Liver (tissue), 2 donors: ENCODE measurements around the gene IRAK1.

Experiments used
- SP1 ChIP-seq: IDR thresholded peaks from 2 replicates; pipeline ENCODE4 v1.6.1; 2018; ENCODE audit warnings: antibody characterized with exemption, mild to moderate bottlenecking
- TAF1 ChIP-seq: conservative IDR thresholded peaks from 2 replicates; pipeline ENCODE4 v1.6.1; 2016; ENCODE audit warnings: antibody characterized with exemption, mild to moderate bottlenecking
- YY1 ChIP-seq: IDR thresholded peaks from 2 replicates; pipeline ENCODE4 v1.6.1; 2016; ENCODE audit warnings: antibody characterized with exemption, mild to moderate bottlenecking
- donor health status: healthy.

- TF ChIP-seq YY1 (no peak), SP1 (no peak), TAF1 (no peak)
Measured at GRCh38 chrX:154025230-154025629, 5.5 kb upstream of the IRAK1 start.
